ENCODE measurements around the gene CHRNA1.
A peak's percentile ranks its signal among the peaks of the same experiment; 100 is the strongest.

The CHRNA1 gene

GRCh38 chr2:174729797-174730697 lies 34.2 kb downstream of the CHRNA1 start:
- no peak for TF ChIP-seq CTCF (IDR thresholded peaks at IDR 0.05; ENCODE audit: low read depth, low read length)
- H3K4me3 ChIP-seq (replicated peaks in 1 of 2; ENCODE audit: low read depth in 2 of 2, low read length in 2 of 2), result peak overlapping the region; percentile 19 to 45
- DNase-seq (ENCODE audit: low read depth in 2 of 2), result peak in 1 of 2 donors; percentile 12

- H3K4me3 ChIP-seq (replicated peaks in 1 of 2; ENCODE audit: low read depth in 2 of 2, low read length in 2 of 2), result no peak overlapping the region
- TF ChIP-seq CTCF (IDR thresholded peaks at IDR 0.05; ENCODE audit: low read depth, low read length), result no peak
- DNase-seq (ENCODE audit: low read depth in 2 of 2), result no peak
Measured at GRCh38 chr2:174728096-174728495, 36.2 kb downstream of the CHRNA1 start.

- TF ChIP-seq CTCF (IDR thresholded peaks at IDR 0.05; ENCODE audit: low read depth, low read length), result no peak
- DNase-seq (ENCODE audit: low read depth in 2 of 2), result no peak
- no peak overlapping the region for H3K4me3 ChIP-seq (replicated peaks in 1 of 2; ENCODE audit: low read depth in 2 of 2, low read length in 2 of 2)
Measured at GRCh38 chr2:174726212-174726611, 38.1 kb downstream of the CHRNA1 start.

- DNase-seq (ENCODE audit: low read depth in 2 of 2), result no peak
- no peak for TF ChIP-seq CTCF (IDR thresholded peaks at IDR 0.05; ENCODE audit: low read depth, low read length)
Measured at GRCh38 chr2:174722942-174723592, 41.2 kb downstream of the CHRNA1 start.

GRCh38 chr2:174719016-174719415 lies 45.3 kb downstream of the CHRNA1 start:
- no peak for TF ChIP-seq CTCF (IDR thresholded peaks at IDR 0.05; ENCODE audit: low read depth, low read length)
- DNase-seq (ENCODE audit: low read depth in 2 of 2), result no peak
- H3K4me3 ChIP-seq (replicated peaks in 1 of 2; ENCODE audit: low read depth in 2 of 2, low read length in 2 of 2), result no peak overlapping the region

More at GRCh38 chr2:174722942-174723592, 41.2 kb downstream of the CHRNA1 start:
- H3K4me3 ChIP-seq (replicated peaks in 1 of 2; ENCODE audit: low read depth in 2 of 2, low read length in 2 of 2), result no peak overlapping the region

GRCh38 chr2:174718591-174718990 lies 45.7 kb downstream of the CHRNA1 start:
- no peak for DNase-seq (ENCODE audit: low read depth in 2 of 2)

More at GRCh38 chr2:174718591-174718990, 45.7 kb downstream of the CHRNA1 start:
- no peak overlapping the region for H3K4me3 ChIP-seq (replicated peaks in 1 of 2; ENCODE audit: low read depth in 2 of 2, low read length in 2 of 2)
- TF ChIP-seq CTCF (IDR thresholded peaks at IDR 0.05; ENCODE audit: low read depth, low read length), result no peak
